NCI-H524 (cell line): ENCODE results near the gene IL27RA.
"Not testable (repeated sequence)": the region's sequence is repeated elsewhere in the genome, so short reads cannot be mapped to it uniquely, and the experiment has no call there.

Experiments used
- DNase-seq, 2 experiments: peaks; one replicate each; lab custom pipeline; 2025; lab: John Stamatoyannopoulos, UW

IL27RA gene

GRCh38 chr19:14030997-14031718, 404 bp upstream of the IL27RA start:
- no peak for DNase-seq

- DNase-seq = no peak
Observed at GRCh38 chr19:14033946-14034345, 2.4 kb downstream of the IL27RA start.

- not testable (repeated sequence) for DNase-seq
Observed at GRCh38 chr19:14035159-14035558, 3.6 kb downstream of the IL27RA start.

DNA sequence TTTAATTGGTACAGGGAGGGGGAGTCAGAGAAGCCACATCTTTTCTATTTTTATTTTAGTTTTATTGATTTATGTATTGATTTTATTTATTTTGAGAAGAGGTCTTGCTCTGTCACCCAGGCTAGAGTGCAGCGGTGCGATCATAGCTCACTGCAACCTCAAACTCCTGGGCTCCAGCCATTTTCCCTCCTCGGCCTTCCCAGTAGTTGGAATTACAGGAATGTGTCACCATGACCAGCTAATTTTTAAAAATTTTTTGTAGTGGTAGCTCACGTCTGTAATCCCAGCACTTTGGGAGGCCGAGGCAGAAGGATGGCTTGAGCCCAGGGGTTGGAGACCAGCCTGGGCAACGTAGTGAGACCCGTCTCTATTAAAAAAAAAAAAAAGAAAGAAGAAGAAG, 4.1 kb downstream of the IL27RA start:
- no peak for DNase-seq

GRCh38 chr19:14039181-14039580, 7.6 kb downstream of the IL27RA start:
- DNase-seq = no peak

- DNase-seq = peak; percentile 22 to 43
Observed at GRCh38 chr19:14042659-14043608, 11.4 kb downstream of the IL27RA start.

DNA sequence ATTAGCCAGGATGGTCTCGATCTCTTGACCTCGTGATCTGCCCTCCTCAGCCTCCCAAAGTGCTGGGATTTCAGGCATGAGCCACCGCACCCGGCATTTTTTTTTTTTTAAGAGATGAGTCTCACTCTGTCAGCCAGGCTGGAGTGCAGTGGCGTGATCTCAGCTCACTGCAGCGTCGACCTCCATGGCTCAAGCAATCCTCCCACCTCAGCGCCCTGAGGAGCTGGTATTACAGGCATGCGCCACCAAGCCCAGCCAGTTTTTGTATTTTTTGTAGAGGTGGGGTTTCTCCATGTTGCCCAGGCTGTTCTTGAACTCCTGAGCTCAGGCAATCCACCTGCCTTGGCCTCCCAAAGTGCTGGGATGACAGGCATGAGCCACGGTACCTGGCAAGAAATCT, 16.3 kb downstream of the IL27RA start:
- DNase-seq = not testable (repeated sequence)

DNA sequence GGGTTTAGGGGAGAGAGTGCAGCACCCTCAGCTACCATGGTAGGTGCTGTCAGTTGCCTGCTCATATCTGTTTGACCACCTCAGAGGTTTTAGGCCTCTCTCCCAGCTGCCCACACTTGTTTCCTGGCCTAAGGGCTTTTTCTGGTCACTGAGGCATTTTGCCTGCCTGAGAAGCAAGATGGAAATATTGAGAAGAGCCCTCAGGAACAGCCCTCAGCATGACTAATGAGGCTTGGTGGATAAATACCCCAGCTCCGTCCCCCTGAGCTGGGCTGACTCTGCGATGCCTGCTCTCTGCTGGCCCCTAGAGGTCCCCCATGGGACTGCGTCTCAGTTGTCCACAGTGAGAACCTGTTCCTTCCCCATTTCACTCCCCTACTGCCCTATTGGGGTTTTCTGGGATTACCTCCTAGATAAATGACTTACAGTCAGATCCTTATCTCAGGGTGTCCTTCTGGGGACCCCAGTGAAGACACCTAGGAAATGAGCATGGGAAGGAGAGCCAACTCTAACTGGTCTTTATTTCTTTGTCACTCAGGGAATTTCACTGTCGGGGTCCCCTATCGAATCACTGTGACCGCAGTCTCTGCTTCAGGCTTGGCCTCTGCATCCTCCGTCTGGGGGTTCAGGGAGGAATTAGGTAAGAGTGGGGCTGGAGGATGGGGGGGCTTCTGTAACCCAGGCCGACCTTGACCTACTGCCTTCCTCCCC, 17.0 kb downstream of the IL27RA start:
- peak in 1 of 2 experiments; percentile 41 for DNase-seq

GRCh38 chr19:14050512-14050911, 18.9 kb downstream of the IL27RA start:
- no peak for DNase-seq

DNA sequence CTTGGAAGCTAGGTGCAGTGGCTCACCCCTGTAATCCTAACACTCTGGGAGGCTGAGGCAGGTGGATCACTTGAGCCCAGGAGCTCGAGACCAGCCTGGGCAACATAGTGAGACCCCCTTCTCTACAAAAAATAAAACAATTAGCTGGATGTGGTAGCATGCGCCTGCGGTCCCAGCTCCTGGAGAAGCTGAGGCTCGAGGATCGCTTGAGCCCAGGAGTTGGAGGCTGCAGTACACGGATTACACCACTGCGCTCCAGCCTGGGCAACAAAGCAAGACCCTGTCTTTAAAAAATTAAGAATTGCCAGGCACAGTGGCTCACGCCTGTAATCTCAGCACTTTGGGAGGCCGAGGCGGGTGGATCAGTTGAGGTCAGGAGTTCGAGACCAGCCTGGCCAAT, 19.4 kb downstream of the IL27RA start:
- not testable (repeated sequence) for DNase-seq

DNA sequence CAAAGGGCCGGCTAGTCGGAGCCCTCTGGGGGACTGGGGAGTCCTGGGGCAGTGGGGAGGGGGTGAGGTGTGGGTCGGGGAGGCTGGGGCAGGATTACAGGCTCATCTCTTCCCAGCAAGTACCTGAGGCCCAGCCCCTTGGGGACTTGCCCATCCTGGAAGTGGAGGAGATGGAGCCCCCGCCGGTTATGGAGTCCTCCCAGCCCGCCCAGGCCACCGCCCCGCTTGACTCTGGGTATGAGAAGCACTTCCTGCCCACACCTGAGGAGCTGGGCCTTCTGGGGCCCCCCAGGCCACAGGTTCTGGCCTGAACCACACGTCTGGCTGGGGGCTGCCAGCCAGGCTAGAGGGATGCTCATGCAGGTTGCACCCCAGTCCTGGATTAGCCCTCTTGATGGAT, 20.4 kb downstream of the IL27RA start:
- DNase-seq = no peak

GRCh38 chr19:14052470-14052869, 20.9 kb downstream of the IL27RA start:
- no peak for DNase-seq

- DNase-seq = no peak
Observed at GRCh38 chr19:14053032-14053431, 21.5 kb downstream of the IL27RA start.

GRCh38 chr19:14053500-14053899, 21.9 kb downstream of the IL27RA start:
- DNase-seq = no peak

DNA sequence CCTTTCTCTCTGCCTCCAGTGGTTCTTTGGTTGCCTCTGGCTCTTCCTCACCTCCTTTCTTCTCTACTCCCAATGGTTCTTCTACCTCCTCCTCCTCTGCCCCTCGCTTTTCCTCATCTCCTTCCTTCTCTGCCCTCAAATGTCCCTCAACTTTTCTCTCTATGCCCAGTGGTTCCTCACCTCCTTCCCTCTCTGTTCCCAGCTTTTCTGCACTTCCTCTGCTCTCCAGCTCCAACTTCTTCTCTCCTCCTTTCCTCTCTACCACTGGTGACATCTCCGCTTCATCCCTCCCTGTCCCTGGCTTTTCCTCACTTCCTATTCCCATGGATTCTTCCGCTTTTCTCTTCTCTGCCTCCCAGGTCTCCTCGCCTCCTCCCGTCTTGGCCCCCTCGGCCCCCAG, 22.5 kb downstream of the IL27RA start:
- no peak for DNase-seq

GRCh38 chr19:14054721-14055120, 23.2 kb downstream of the IL27RA start:
- no peak for DNase-seq

GRCh38 chr19:14055396-14055795, 23.8 kb downstream of the IL27RA start:
- DNase-seq = no peak

DNA sequence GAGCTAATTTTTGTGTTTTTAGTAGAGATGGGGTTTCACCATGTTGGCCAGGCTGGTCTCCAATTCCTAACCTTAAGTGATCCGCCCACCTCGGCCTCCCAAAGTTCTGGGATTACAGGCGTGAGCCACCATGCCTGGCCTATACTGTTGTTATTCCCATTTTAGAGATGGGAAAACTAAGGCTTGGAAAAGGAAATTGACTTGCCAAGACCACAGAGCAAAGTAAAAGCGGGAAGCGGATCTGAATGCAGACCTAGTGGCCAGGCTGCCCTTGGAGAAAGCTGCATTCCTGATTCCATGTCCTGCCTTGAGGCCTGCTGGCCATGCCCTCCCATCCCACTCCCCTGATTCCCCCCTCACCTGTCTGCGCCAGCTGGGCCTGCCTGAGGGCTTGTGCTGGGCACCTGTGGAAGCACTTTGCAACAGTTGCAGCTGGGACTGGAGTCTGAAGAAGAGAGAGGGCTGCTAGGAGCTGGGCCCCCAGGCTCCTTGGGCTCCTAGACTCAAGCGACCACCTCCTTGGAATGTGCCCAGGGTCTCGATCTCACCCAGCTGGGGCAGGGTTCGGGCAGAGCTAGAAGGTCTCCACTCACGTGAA, 24.6 kb downstream of the IL27RA start:
- DNase-seq = no peak

DNA sequence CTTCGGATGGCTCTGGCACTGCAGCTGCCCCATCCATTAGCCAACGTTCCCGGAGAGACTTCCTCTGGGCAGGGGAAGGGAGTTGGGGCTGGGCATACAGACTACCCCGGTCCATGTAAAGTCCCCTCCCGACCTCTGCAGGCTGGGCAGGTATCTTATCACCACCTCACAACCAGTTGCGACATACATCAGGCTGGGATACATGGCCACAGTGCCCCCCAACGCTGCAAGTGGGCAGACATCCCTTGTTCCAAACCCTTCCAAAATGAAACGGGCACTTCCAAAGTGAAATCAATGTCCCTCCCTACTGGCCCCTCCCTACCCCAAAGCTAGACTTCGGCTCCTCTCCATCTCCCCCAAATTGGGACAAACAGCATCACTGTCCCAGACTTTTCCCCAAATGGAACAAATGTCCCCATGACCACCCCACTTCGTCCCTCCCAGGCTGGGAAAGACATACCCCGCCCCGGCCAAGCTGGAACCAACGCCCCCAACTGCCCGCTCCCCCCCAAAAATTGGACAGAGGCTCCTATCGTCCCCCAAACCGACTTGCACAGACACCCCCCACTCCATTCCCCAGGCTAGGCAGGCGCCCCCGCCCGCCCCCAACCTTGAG, 25.3 kb downstream of the IL27RA start:
- no peak for DNase-seq

GRCh38 chr19:14058182-14059092, 26.9 kb downstream of the IL27RA start:
- DNase-seq = no peak

DNA sequence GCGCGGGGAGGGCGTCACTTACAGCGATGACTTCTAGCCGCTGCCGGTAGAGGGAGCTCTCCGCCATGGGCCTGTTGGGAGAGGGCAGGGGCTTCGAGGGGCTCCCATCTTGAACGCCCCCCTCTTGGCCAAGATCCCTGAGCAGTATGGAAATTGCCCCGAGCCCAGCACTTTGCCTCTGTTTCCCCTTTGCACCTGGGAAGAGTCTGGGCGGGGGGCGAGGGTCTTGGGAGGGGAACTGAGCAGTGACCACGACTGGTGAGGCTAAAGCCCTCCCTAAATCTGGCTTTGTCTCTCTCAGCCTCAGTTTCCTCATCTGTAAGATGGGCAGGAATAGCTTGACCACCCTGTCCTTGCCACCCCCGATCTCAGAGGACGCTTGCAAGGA, 27.5 kb downstream of the IL27RA start:
- no peak for DNase-seq
